CD4-positive, CD25-positive, alpha-beta regulatory T cell (primary cell): Measurements from ENCODE around the gene PLK3. TPM values are rescaled to one million over a fixed set of nuclear protein-coding genes. Genes with fewer than 3 reads are reported as not detected.
"Not testable (repeated sequence)": the region's sequence is repeated elsewhere in the genome, so short reads cannot be mapped to it uniquely, and the experiment has no call there.

Experiments used
- ATAC-seq, 2 donors: fragments of 150-1000 bp; cut with Tn5 transposase; one replicate each; pipeline ENCODE4 v1.10.0; 2021; ENCODE audit warnings: low read depth in 2 of 2, moderate number of reproducible peaks in 2 of 2, moderate library complexity in 1 of 2
- DNase-seq, 3 donors: peaks; one replicate each; pipeline versions ENCODE4 v3.0.0 to v3.0.0-alpha.2; 2012 to 2022; ENCODE audit warnings: mixed read lengths in 1 of 3
- H3K27ac ChIP-seq: one replicate; pipeline ENCODE4 v1.7.0; 2013; ENCODE audit warnings: mild to moderate bottlenecking, low read length; ENCODE audit not compliant: insufficient read depth, poor library complexity, severe bottlenecking
- H3K27me3 ChIP-seq: one replicate; pipeline ENCODE4 v1.7.0; 2013; ENCODE audit warnings: low read length; ENCODE audit not compliant: control insufficient read depth, insufficient read depth
- H3K36me3 ChIP-seq: one replicate; pipeline ENCODE4 v1.7.0; 2013; ENCODE audit warnings: mild to moderate bottlenecking, low read length, moderate library complexity; ENCODE audit not compliant: control insufficient read depth, insufficient read depth
- H3K4me1 ChIP-seq: 2 replicates; pipeline ENCODE4 v1.7.0; 2013; ENCODE audit warnings: mild to moderate bottlenecking, low read length; ENCODE audit not compliant: insufficient read depth, control insufficient read depth, poor library complexity, severe bottlenecking
- H3K4me3 ChIP-seq: one replicate; pipeline ENCODE4 v1.7.0; 2013; ENCODE audit warnings: low read depth, mild to moderate bottlenecking, low read length, moderate library complexity
- H3K9me3 ChIP-seq, 2 experiments: 1 replicate in 1 of 2; 2 replicates in 1 of 2; pipeline ENCODE4 v1.7.0; 2013; ENCODE audit warnings: low read length in 2 of 2, mild to moderate bottlenecking in 1 of 2, moderate library complexity in 1 of 2; ENCODE audit not compliant: control insufficient read depth in 2 of 2
- H3K27ac Mint-ChIP-seq, 3 donors: one replicate each; pipeline ENCODE4 v1.8.0; 2020 to 2022; ENCODE audit warnings: mild to moderate bottlenecking in 3 of 3, mixed read lengths in 3 of 3, moderate library complexity in 2 of 3
- H3K27me3 Mint-ChIP-seq: one replicate; pipeline ENCODE4 v1.8.0; 2022; ENCODE audit warnings: mild to moderate bottlenecking, mixed read lengths
- H3K36me3 Mint-ChIP-seq: one replicate; pipeline ENCODE4 v1.8.0; 2020; ENCODE audit warnings: mixed read lengths
- H3K4me1 Mint-ChIP-seq, 4 donors: one replicate each; pipeline ENCODE4 v1.8.0; 2020 to 2022; ENCODE audit warnings: mixed read lengths in 4 of 4, mild to moderate bottlenecking in 1 of 4
- H3K4me3 Mint-ChIP-seq, 4 donors: one replicate each; pipeline ENCODE4 v1.8.0; 2020 to 2022; ENCODE audit warnings: mild to moderate bottlenecking in 4 of 4, mixed read lengths in 4 of 4, moderate library complexity in 3 of 4
- H3K9me3 Mint-ChIP-seq, 7 donors: one replicate each; pipeline ENCODE4 v1.8.0; 2020 to 2022; ENCODE audit warnings: mixed read lengths in 7 of 7, mild to moderate bottlenecking in 3 of 7, moderate library complexity in 2 of 7
- polyA plus RNA-seq, 4 donors: library from polyadenylated mRNA; unstranded; fragments of 300-500 nt; fragmentation: Illumina TruSeq; gene quantifications; one replicate each; pipeline ENCODE4 v1.2.3, GENCODE V29; 2021
- total RNA-seq: library from RNA; stranded (reverse); gene quantifications from one replicate; pipeline ENCODE4 v1.2.3, GENCODE V29; 2022

PLK3 gene
- total and polyA plus RNA-seq, 5 donors from 2014 or later = 28.2 to 539 (median 44.4) TPM

GRCh38 chr1:44831516-44831915 lies 31.3 kb downstream of the PLK3 start:
- Histone ChIP-seq H3K27me3 (no peaks in the 10 kb centered on the region), H3K36me3 (no peaks in the 10 kb centered on the region), H3K4me1 (peaks cover 6% of the 10 kb centered on the region), H3K27ac (no peak overlapping the region), H3K4me3 (no peak overlapping the region), H3K9me3 (no peaks in the 10 kb centered on the region)
- peaks cover 7 to 8% (median 7%) of the 10 kb centered on the region in 4 donors for H3K4me1 Mint-ChIP-seq
- H3K27ac Mint-ChIP-seq = no peak overlapping the region
- ATAC-seq (no peak), DNase-seq (no peak)
- H3K9me3 Mint-ChIP-seq = no peaks in the 10 kb centered on the region
- H3K4me3 Mint-ChIP-seq = no peak overlapping the region
- H3K27me3 Mint-ChIP-seq = no peaks in the 10 kb centered on the region
- H3K36me3 Mint-ChIP-seq = no peaks in the 10 kb centered on the region

- H3K4me1 ChIP-seq = peaks cover 6% of the 10 kb centered on the region
- no peak overlapping the region for H3K4me3 ChIP-seq
- H3K27me3 Mint-ChIP-seq = no peaks in the 10 kb centered on the region
- DNase-seq (no peak), ATAC-seq (no peak)
- no peak overlapping the region for H3K4me3 Mint-ChIP-seq
- H3K27ac ChIP-seq = no peak overlapping the region
- no peaks in the 10 kb centered on the region for H3K36me3 ChIP-seq
- no peaks in the 10 kb centered on the region for H3K9me3 Mint-ChIP-seq
- H3K27ac Mint-ChIP-seq = no peak overlapping the region
- H3K9me3 ChIP-seq = no peaks in the 10 kb centered on the region
- H3K27me3 ChIP-seq = no peaks in the 10 kb centered on the region
- no peaks in the 10 kb centered on the region for H3K36me3 Mint-ChIP-seq
- H3K4me1 Mint-ChIP-seq = peaks cover 7 to 10% (median 7%) of the 10 kb centered on the region in 4 donors
Observed at GRCh38 chr1:44832056-44832705, 32.0 kb downstream of the PLK3 start.

GRCh38 chr1:44834328-44834727 lies 34.2 kb downstream of the PLK3 start:
- peaks cover 7 to 10% (median 7%) of the 10 kb centered on the region in 4 donors for H3K4me1 Mint-ChIP-seq
- Histone ChIP-seq H3K27me3 (no peaks in the 10 kb centered on the region), H3K4me1 (peaks cover 6% of the 10 kb centered on the region), H3K4me3 (no peak overlapping the region), H3K36me3 (no peaks in the 10 kb centered on the region), H3K27ac (no peak overlapping the region), H3K9me3 (no peaks in the 10 kb centered on the region)
- H3K9me3 Mint-ChIP-seq = no peaks in the 10 kb centered on the region
- no peaks in the 10 kb centered on the region for H3K27me3 Mint-ChIP-seq
- peak overlapping the region in 1 of 3 donors; percentile 18 for H3K27ac Mint-ChIP-seq
- no peaks in the 10 kb centered on the region for H3K36me3 Mint-ChIP-seq
- DNase-seq (no peak), ATAC-seq (no peak)
- no peak overlapping the region for H3K4me3 Mint-ChIP-seq

GRCh38 chr1:44835738-44836675 lies 35.8 kb downstream of the PLK3 start:
- Mint-ChIP-seq H3K27me3 (peaks cover 4% of the 10 kb centered on the region), H3K36me3 (peaks cover under 1% of the 10 kb centered on the region), H3K4me3 (peak overlapping the region in 3 of 4 donors; percentile 1 to 67 (median 40)), H3K27ac (peak overlapping the region in 2 of 3 donors; percentile 72 to 77), H3K4me1 (peaks cover 7 to 10% (median 7%) of the 10 kb centered on the region in 4 donors), H3K9me3 (peaks cover 0 to 2% (median 0%) of the 10 kb centered on the region in 7 donors)
- H3K9me3 ChIP-seq = no peaks in the 10 kb centered on the region
- no peaks in the 10 kb centered on the region for H3K36me3 ChIP-seq
- DNase-seq = peak; percentile 70 to 91 (median 79)
- peaks cover 6% of the 10 kb centered on the region for H3K4me1 ChIP-seq
- peak; percentile 89 to 94 for ATAC-seq
- no peak overlapping the region for H3K27ac ChIP-seq
- peak overlapping the region; percentile 64 for H3K4me3 ChIP-seq
- no peaks in the 10 kb centered on the region for H3K27me3 ChIP-seq

GRCh38 chr1:44838294-44838693 lies 38.1 kb downstream of the PLK3 start:
- Mint-ChIP-seq H3K27me3 (peaks cover 21% of the 10 kb centered on the region), H3K4me1 (peaks cover 7 to 19% (median 12%) of the 10 kb centered on the region in 4 donors)
- not testable (repeated sequence) for H3K9me3 ChIP-seq, DNase-seq, H3K27me3 ChIP-seq, H3K27ac ChIP-seq, H3K36me3 Mint-ChIP-seq, H3K4me3 ChIP-seq, ATAC-seq, H3K9me3 Mint-ChIP-seq, H3K27ac Mint-ChIP-seq, H3K36me3 ChIP-seq, H3K4me3 Mint-ChIP-seq
- peaks cover 16% of the 10 kb centered on the region for H3K4me1 ChIP-seq

- H3K36me3 ChIP-seq = no peaks in the 10 kb centered on the region
- Mint-ChIP-seq H3K4me1 (peaks cover 7 to 21% (median 12%) of the 10 kb centered on the region in 4 donors), H3K9me3 (peaks cover 0 to 3% (median 0%) of the 10 kb centered on the region in 7 donors), H3K36me3 (peaks cover 4% of the 10 kb centered on the region), H3K27me3 (peaks cover 31% of the 10 kb centered on the region), H3K27ac (no peak overlapping the region), H3K4me3 (no peak overlapping the region)
- no peak overlapping the region for H3K4me3 ChIP-seq
- ATAC-seq (no peak), DNase-seq (no peak)
- no peak overlapping the region for H3K27ac ChIP-seq
- peaks cover 7% of the 10 kb centered on the region for H3K27me3 ChIP-seq
- peaks cover 18% of the 10 kb centered on the region for H3K4me1 ChIP-seq
- H3K9me3 ChIP-seq = no peaks in the 10 kb centered on the region
Observed at GRCh38 chr1:44839576-44839975, 39.4 kb downstream of the PLK3 start.

GRCh38 chr1:44842486-44842861 lies 42.3 kb downstream of the PLK3 start:
- Histone ChIP-seq H3K27ac (no peak overlapping the region), H3K4me3 (no peak overlapping the region), H3K9me3 (no peaks in the 10 kb centered on the region), H3K27me3 (peaks cover 7% of the 10 kb centered on the region), H3K4me1 (peaks cover 12% of the 10 kb centered on the region), H3K36me3 (no peaks in the 10 kb centered on the region)
- DNase-seq (no peak), ATAC-seq (no peak)
- H3K27me3 Mint-ChIP-seq = peaks cover 38% of the 10 kb centered on the region
- H3K27ac Mint-ChIP-seq = no peak overlapping the region
- H3K4me3 Mint-ChIP-seq = peak overlapping the region in 3 of 4 donors; percentile 47 to 63 (median 55)
- H3K9me3 Mint-ChIP-seq = peaks cover 0 to 3% (median 0%) of the 10 kb centered on the region in 7 donors
- H3K4me1 Mint-ChIP-seq = peaks cover 0 to 14% (median 6%) of the 10 kb centered on the region in 4 donors
- peaks cover 9% of the 10 kb centered on the region for H3K36me3 Mint-ChIP-seq
